Fibroblast of lung (primary cell): Measurements from ENCODE around the gene DAB1.

Experiments used
- EZH2 ChIP-seq: IDR thresholded peaks from 2 replicates; pipeline ENCODE4 v1.5.1; 2012; ENCODE audit warnings: low read length, control low read depth, mild to moderate bottlenecking; ENCODE audit errors: missing control alignments
- TF ChIP-seq, protein P1 (sequence below), 2 donors: IDR thresholded peaks in 1 of 2; conservative IDR thresholded peaks in 1 of 2; 1 replicate in 1 of 2; 2 replicates in 1 of 2; pipeline ENCODE4 v1.5.1; 2011 to 2012; ENCODE audit warnings: low read length in 2 of 2, control low read depth in 1 of 2, inconsistent platforms in 1 of 2, low read depth in 1 of 2, mild to moderate bottlenecking in 1 of 2

DNA sequence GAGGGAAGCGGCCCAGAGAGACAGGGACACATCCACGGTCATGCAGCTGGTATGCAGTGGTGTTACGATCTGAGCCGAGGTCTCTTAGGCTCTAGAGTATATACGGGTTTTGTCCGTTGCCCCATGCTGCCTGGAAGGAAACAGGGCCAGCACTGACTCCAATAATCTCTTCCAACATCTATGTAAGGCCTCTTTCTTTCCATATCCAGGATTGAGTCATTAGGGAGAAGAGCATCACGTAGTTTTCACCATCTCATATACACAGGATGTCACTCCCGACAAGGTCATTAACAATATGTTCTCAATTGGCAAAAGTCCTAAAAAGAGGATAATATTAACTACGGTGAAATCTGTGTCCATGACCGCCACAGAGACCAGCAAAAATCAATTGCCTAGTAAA, 462.4 kb downstream of the DAB1 start:
- TF ChIP-seq EZH2 = no peak
- TF ChIP-seq, protein P1, sequence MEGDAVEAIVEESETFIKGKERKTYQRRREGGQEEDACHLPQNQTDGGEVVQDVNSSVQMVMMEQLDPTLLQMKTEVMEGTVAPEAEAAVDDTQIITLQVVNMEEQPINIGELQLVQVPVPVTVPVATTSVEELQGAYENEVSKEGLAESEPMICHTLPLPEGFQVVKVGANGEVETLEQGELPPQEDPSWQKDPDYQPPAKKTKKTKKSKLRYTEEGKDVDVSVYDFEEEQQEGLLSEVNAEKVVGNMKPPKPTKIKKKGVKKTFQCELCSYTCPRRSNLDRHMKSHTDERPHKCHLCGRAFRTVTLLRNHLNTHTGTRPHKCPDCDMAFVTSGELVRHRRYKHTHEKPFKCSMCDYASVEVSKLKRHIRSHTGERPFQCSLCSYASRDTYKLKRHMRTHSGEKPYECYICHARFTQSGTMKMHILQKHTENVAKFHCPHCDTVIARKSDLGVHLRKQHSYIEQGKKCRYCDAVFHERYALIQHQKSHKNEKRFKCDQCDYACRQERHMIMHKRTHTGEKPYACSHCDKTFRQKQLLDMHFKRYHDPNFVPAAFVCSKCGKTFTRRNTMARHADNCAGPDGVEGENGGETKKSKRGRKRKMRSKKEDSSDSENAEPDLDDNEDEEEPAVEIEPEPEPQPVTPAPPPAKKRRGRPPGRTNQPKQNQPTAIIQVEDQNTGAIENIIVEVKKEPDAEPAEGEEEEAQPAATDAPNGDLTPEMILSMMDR (conservative IDR thresholded peaks at IDR 0.05 in 1 of 2, IDR thresholded peaks at IDR 0.05 in 1 of 2; ENCODE audit: low read depth in 1 of 2, low read length in 2 of 2) = no peak
